ENCODE measurements around the gene NCKAP5L.
A peak's percentile ranks its signal among the peaks of the same experiment; 100 is the strongest.

The NCKAP5L gene

GRCh38 chr12:49763006-49763591, 65.1 kb downstream of the NCKAP5L start:
- ATAC-seq: peak; percentile 72
- TF ChIP-seq BACH2 (CRISPR knock-in tag; IDR thresholded peaks at IDR 0.05; ENCODE audit: borderline replicate concordance) (no peak), RARB (CRISPR knock-in tag; IDR thresholded peaks at IDR 0.05) (no peak), ZNF565 (CRISPR knock-in tag; conservative IDR thresholded peaks at IDR 0.05; ENCODE audit: low read depth) (no peak), ESRRG (CRISPR knock-in tag; IDR thresholded peaks at IDR 0.05) (no peak), ISL1 (CRISPR knock-in tag; IDR thresholded peaks at IDR 0.05) (no peak), ZFP30 (CRISPR knock-in tag; IDR thresholded peaks at IDR 0.05) (no peak), OSR1 (CRISPR knock-in tag; IDR thresholded peaks at IDR 0.05) (no peak), GLIS3 (CRISPR knock-in tag; IDR thresholded peaks at IDR 0.05) (no peak), POU6F1 (CRISPR knock-in tag; IDR thresholded peaks at IDR 0.05; ENCODE audit: borderline replicate concordance, low read depth) (no peak), TSHZ2 (CRISPR knock-in tag; IDR thresholded peaks at IDR 0.05) (no peak), PPARA (CRISPR knock-in tag; IDR thresholded peaks at IDR 0.05; ENCODE audit: borderline replicate concordance) (no peak), ZNF8 (CRISPR knock-in tag; IDR thresholded peaks at IDR 0.05) (no peak), TOX (CRISPR knock-in tag; IDR thresholded peaks at IDR 0.05; ENCODE audit: borderline replicate concordance) (no peak), ZNF70 (CRISPR knock-in tag; IDR thresholded peaks at IDR 0.05) (no peak), ARNTL (CRISPR knock-in tag; IDR thresholded peaks at IDR 0.05; ENCODE audit: borderline replicate concordance, low read depth) (no peak), ZC3H10 (CRISPR knock-in tag; IDR thresholded peaks at IDR 0.05) (no peak), ZFP3 (CRISPR knock-in tag; IDR thresholded peaks at IDR 0.05) (no peak), SNAI2 (CRISPR knock-in tag; IDR thresholded peaks at IDR 0.05) (no peak), TCF4 (CRISPR knock-in tag; IDR thresholded peaks at IDR 0.05; ENCODE audit: borderline replicate concordance) (no peak)
- TF ChIP-seq, protein P1, sequence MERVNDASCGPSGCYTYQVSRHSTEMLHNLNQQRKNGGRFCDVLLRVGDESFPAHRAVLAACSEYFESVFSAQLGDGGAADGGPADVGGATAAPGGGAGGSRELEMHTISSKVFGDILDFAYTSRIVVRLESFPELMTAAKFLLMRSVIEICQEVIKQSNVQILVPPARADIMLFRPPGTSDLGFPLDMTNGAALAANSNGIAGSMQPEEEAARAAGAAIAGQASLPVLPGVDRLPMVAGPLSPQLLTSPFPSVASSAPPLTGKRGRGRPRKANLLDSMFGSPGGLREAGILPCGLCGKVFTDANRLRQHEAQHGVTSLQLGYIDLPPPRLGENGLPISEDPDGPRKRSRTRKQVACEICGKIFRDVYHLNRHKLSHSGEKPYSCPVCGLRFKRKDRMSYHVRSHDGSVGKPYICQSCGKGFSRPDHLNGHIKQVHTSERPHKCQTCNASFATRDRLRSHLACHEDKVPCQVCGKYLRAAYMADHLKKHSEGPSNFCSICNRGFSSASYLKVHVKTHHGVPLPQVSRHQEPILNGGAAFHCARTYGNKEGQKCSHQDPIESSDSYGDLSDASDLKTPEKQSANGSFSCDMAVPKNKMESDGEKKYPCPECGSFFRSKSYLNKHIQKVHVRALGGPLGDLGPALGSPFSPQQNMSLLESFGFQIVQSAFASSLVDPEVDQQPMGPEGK (CRISPR knock-in tag; IDR thresholded peaks at IDR 0.05; ENCODE audit: borderline replicate concordance): no peak

DNA sequence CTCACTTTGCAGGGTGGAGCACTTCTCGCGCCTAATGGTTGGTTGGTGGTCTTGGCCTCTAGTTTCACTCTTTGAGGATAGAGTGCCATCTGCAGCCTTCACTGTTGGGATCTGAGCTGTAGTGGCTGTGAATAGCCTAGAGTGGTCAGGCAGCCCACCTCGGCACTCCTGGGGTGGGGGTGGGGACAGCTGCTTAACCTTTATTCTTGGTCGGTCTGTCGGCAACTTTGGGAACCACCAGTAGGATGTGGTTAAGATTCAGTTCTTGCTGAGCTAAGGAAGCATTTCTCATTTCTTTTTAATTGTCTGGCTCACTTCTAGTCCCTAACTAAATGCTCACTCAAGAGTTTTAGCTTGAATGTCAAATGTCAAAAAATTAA, 65.8 kb downstream of the NCKAP5L start:
- TF ChIP-seq ISL1 (CRISPR knock-in tag; IDR thresholded peaks at IDR 0.05) (no peak), SNAI2 (CRISPR knock-in tag; IDR thresholded peaks at IDR 0.05) (no peak), POU6F1 (CRISPR knock-in tag; IDR thresholded peaks at IDR 0.05; ENCODE audit: borderline replicate concordance, low read depth) (no peak), TSHZ2 (CRISPR knock-in tag; IDR thresholded peaks at IDR 0.05) (no peak), ZC3H10 (CRISPR knock-in tag; IDR thresholded peaks at IDR 0.05) (no peak), PPARA (CRISPR knock-in tag; IDR thresholded peaks at IDR 0.05; ENCODE audit: borderline replicate concordance) (no peak), OSR1 (CRISPR knock-in tag; IDR thresholded peaks at IDR 0.05) (no peak), TCF4 (CRISPR knock-in tag; IDR thresholded peaks at IDR 0.05; ENCODE audit: borderline replicate concordance) (no peak), BACH2 (CRISPR knock-in tag; IDR thresholded peaks at IDR 0.05; ENCODE audit: borderline replicate concordance) (no peak), RARB (CRISPR knock-in tag; IDR thresholded peaks at IDR 0.05) (no peak), ESRRG (CRISPR knock-in tag; IDR thresholded peaks at IDR 0.05) (no peak), TOX (CRISPR knock-in tag; IDR thresholded peaks at IDR 0.05; ENCODE audit: borderline replicate concordance) (no peak)
- TF ChIP-seq, protein P1 (CRISPR knock-in tag; IDR thresholded peaks at IDR 0.05; ENCODE audit: borderline replicate concordance): no peak
- ATAC-seq: no peak
